ENCODE measurements around the gene FBXL20.
"Not testable (repeated sequence)": the region's sequence is repeated elsewhere in the genome, so short reads cannot be mapped to it uniquely, and the experiment has no call there.

Gene FBXL20

GRCh38 chr17:39284685-39285084 lies 116.7 kb downstream of the FBXL20 start:
- H3K4me3 ChIP-seq (ENCODE audit: low read depth, low read length) = no peak overlapping the region
- no peak for TF ChIP-seq CTCF (IDR thresholded peaks at IDR 0.05; ENCODE audit: low read depth, low read length)

GRCh38 chr17:39283896-39284295 lies 117.5 kb downstream of the FBXL20 start:
- no peak for TF ChIP-seq CTCF (IDR thresholded peaks at IDR 0.05; ENCODE audit: low read depth, low read length)
- no peak overlapping the region for H3K4me3 ChIP-seq (ENCODE audit: low read depth, low read length)

GRCh38 chr17:39283098-39283497 lies 118.3 kb downstream of the FBXL20 start:
- no peak for TF ChIP-seq CTCF (IDR thresholded peaks at IDR 0.05; ENCODE audit: low read depth, low read length)
- H3K4me3 ChIP-seq (ENCODE audit: low read depth, low read length) = no peak overlapping the region

- no peak overlapping the region for H3K4me3 ChIP-seq (ENCODE audit: low read depth, low read length)
- TF ChIP-seq CTCF (IDR thresholded peaks at IDR 0.05; ENCODE audit: low read depth, low read length) = no peak
These were observed 119.6 kb downstream of the FBXL20 start for GRCh38 chr17:39281806-39282205.

- not testable (repeated sequence) for H3K4me3 ChIP-seq (ENCODE audit: low read depth, low read length)
These were observed 123.2 kb downstream of the FBXL20 start for GRCh38 chr17:39278246-39278645.

GRCh38 chr17:39277110-39277509 lies 124.3 kb downstream of the FBXL20 start:
- no peak for TF ChIP-seq CTCF (IDR thresholded peaks at IDR 0.05; ENCODE audit: low read depth, low read length)
- no peak overlapping the region for H3K4me3 ChIP-seq (ENCODE audit: low read depth, low read length)

- no peak overlapping the region for H3K4me3 ChIP-seq (ENCODE audit: low read depth, low read length)
These were observed 125.3 kb downstream of the FBXL20 start for GRCh38 chr17:39276113-39276512.

More at GRCh38 chr17:39276113-39276512, 125.3 kb downstream of the FBXL20 start:
- no peak for TF ChIP-seq CTCF (IDR thresholded peaks at IDR 0.05; ENCODE audit: low read depth, low read length)

Measured in WI38 (cell line).